Daoy (cell line): ENCODE data around the gene NEFH. TPM values are rescaled to one million over a fixed set of nuclear protein-coding genes. Genes with fewer than 3 reads are reported as not detected.

Experiments
- DNase-seq: peaks from one replicate; pipeline ENCODE4 v3.0.0-alpha.2; 2015; ENCODE audit warnings: low read depth
- total RNA-seq: library from RNA; depleted of rRNA; stranded (reverse); fragments of >200 nt; shearing (Covaris generic); gene quantifications from 2 replicates; pipeline ENCODE4 v1.2.3, GENCODE V29; 2014

NEFH gene
- total RNA-seq, 1 experiment from 2014 or later = 0.11 TPM

GRCh38 chr22:29493636-29494035 lies 13.6 kb downstream of the NEFH start:
- no peak for DNase-seq

- no peak for DNase-seq
Measured at GRCh38 chr22:29499852-29500251, 19.8 kb downstream of the NEFH start.

GRCh38 chr22:29503811-29504372 lies 23.9 kb downstream of the NEFH start:
- DNase-seq = peak; percentile 24

GRCh38 chr22:29509298-29509697 lies 29.3 kb downstream of the NEFH start:
- DNase-seq = no peak

- no peak for DNase-seq
Measured at GRCh38 chr22:29509815-29510214, 29.8 kb downstream of the NEFH start.

- no peak for DNase-seq
Measured at GRCh38 chr22:29510542-29510941, 30.5 kb downstream of the NEFH start.

GRCh38 chr22:29511126-29511862 lies 31.3 kb downstream of the NEFH start:
- DNase-seq = no peak

- no peak for DNase-seq
Measured at GRCh38 chr22:29512031-29512430, 32.0 kb downstream of the NEFH start.

GRCh38 chr22:29517215-29517908 lies 37.3 kb downstream of the NEFH start:
- DNase-seq = no peak

- no peak for DNase-seq
Measured at GRCh38 chr22:29518427-29518826, 38.4 kb downstream of the NEFH start.

- DNase-seq = no peak
Measured at GRCh38 chr22:29519996-29520395, 40.0 kb downstream of the NEFH start.

- peak; percentile 8 for DNase-seq
Measured at GRCh38 chr22:29520851-29521250, 40.8 kb downstream of the NEFH start.

- no peak for DNase-seq
Measured at GRCh38 chr22:29521526-29521925, 41.5 kb downstream of the NEFH start.

- DNase-seq = no peak
Measured at GRCh38 chr22:29523761-29524160, 43.7 kb downstream of the NEFH start.

- peak; percentile 11 for DNase-seq
Measured at GRCh38 chr22:29524442-29525191, 44.6 kb downstream of the NEFH start.

GRCh38 chr22:29528144-29528543 lies 48.1 kb downstream of the NEFH start:
- DNase-seq = no peak

- no peak for DNase-seq
Measured at GRCh38 chr22:29530716-29531115, 50.7 kb downstream of the NEFH start.

GRCh38 chr22:29531419-29531818 lies 51.4 kb downstream of the NEFH start:
- DNase-seq = no peak

- no peak for DNase-seq
Measured at GRCh38 chr22:29536411-29536810, 56.4 kb downstream of the NEFH start.

GRCh38 chr22:29539105-29539504 lies 59.1 kb downstream of the NEFH start:
- DNase-seq = no peak
